AG09319 (cell line): ENCODE measurements around the gene RBMS3.
A peak's percentile ranks its signal among the peaks of the same experiment; 100 is the strongest.

Source experiments
- DNase-seq: peaks from one replicate; pipeline ENCODE4 v3.0.0-alpha.2; 2010; ENCODE audit warnings: low read depth; ENCODE audit errors: extremely low read depth
- CTCF ChIP-seq: IDR thresholded peaks from 2 replicates; pipeline ENCODE4 v1.5.1; 2011; ENCODE audit warnings: low read depth, mild to moderate bottlenecking, inconsistent platforms, low read length, moderate library complexity

Gene RBMS3

GRCh38 chr3:29344154-29344553 lies 63.3 kb downstream of the RBMS3 start:
- no peak for TF ChIP-seq CTCF
- no peak for DNase-seq

GRCh38 chr3:29344935-29345334 lies 64.1 kb downstream of the RBMS3 start:
- TF ChIP-seq CTCF: no peak
- no peak for DNase-seq

DNA sequence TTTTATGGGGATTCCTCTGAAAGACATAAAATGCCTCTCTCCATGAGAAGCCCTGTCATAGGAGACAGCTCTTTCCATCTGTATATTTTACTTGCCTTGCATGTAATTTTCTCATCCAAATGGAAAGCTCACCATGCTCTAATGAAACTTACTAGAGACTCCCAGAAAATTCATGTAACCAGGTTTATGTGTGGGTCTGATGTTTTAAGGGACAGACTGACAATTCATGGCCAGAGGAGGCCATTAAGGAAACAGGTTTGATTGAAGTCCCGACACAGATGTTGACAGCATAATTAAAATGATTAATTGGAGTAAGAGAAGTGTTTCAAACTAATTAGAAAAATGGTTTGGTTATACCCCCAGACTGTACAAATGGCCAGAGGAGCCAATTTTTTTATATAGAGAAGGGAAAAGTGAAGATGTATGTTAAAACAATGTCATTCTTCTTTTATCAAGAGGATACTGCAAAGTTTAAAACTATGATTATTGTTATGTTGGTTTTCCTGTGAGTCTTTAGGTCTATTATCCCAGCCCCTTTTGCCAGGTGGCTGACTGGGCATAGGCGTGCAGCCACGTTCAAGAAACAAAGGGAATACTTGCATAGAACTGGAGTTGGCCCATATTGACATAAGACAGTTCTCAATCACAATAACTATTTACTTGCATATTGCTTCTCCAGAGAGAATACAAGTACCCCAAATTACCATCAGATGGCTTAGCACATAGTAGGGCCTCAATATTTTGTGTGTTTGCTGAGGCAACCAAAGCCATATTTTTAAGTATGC lies 64.8 kb downstream of the RBMS3 start:
- TF ChIP-seq CTCF: no peak
- no peak for DNase-seq

GRCh38 chr3:29346828-29347227 lies 66.0 kb downstream of the RBMS3 start:
- peak; percentile 75 for DNase-seq

DNA sequence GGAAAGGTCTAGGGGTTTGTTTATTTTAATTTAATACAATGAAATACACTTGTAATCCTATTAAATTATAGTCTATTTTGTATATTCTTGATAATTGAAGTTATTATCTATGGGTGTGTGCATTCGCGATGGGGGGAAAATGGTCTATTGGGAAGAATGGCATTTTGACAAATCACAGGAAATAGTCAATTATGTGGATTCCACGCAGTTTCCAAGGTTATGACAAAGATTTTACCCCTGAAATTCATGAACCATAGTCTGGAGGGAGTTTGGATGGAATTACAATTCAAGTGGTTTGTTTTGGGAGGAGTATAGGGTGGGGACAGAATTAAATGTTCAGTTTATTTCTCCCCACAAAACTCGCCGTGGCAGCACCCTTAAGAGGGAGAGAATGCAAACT lies 66.5 kb downstream of the RBMS3 start:
- no peak for DNase-seq
- no peak for TF ChIP-seq CTCF

More at GRCh38 chr3:29346828-29347227, 66.0 kb downstream of the RBMS3 start:
- no peak; the same call in 1 of the 2 replicates for TF ChIP-seq CTCF

DNA sequence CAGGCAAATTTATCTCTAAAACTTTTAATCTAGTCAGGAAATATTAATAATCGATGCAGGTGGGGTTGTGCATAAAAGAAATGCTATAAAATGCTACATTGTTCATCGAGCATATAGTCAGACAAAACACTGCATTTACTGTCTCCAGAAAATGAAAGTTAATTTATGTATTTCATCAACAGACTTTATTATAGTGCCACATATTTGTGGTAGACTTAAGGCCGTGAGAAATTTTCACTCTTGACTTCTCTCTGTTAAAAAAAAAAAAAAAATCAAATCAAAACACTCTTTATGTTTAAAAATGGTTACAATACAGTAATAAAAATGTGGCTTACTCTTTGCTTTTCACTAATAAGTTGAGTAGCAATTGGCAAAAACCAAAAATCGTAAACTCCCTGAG lies 67.4 kb downstream of the RBMS3 start:
- DNase-seq: no peak
- no peak for TF ChIP-seq CTCF

DNA sequence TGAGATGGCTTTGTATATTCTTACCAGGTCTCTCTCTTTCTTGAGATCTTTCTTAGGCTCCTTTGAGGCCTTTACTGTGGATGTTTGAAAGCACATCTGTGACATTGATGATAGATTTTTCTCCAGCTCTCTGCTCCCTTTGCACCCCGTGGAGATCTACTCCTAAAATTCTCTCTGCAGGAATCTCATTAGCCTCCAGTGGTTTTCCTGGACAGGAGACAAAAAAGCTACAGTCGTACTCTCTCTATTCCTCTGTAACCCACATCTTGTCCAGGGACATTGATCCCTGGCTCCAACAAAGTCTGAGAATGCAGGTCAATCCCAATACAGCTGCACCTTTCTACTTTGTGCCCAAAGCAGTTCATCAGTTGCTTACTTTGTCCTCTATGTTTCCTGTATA lies 68.2 kb downstream of the RBMS3 start:
- no peak for DNase-seq
- no peak for TF ChIP-seq CTCF
